Measurements from ENCODE around the gene OR6S1.

The OR6S1 gene, protein sequence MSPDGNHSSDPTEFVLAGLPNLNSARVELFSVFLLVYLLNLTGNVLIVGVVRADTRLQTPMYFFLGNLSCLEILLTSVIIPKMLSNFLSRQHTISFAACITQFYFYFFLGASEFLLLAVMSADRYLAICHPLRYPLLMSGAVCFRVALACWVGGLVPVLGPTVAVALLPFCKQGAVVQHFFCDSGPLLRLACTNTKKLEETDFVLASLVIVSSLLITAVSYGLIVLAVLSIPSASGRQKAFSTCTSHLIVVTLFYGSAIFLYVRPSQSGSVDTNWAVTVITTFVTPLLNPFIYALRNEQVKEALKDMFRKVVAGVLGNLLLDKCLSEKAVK

DNA sequence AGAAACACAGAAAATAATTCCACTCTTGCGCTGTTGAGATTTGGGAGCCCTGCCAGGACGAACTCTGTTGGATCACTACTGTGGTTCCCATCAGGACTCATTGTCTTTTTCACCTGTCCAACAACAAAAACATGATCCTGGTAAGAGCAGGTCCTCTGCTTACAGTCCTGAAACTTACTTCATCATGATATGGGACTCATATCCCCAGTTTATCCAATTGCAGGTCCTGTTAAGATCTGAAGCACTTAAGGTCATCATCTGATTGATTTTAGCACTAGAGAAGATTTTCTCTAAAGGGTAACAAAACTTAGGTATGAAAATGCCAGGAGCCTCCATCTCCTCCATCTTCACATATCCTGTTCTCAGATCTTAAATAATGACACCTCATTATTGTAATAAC lies at the start of gene OR6S1:
Gene OR6S1 (minus strand): TSS at position 101 of the 400 bp plus-strand sequence. CDS start 0 bp downstream, at position 101.
- Histone ChIP-seq H3K27ac (ENCODE audit: low read depth, low read length) (no peak within 1 kb of the TSS), H3K9ac (ENCODE audit: low read depth in 1 of 2, low read length in 2 of 2) (no peak within 1 kb of the TSS), H3K27me3 (ENCODE audit: control insufficient read depth in 1 of 2, insufficient read depth in 2 of 2, low read length in 2 of 2) (peaks cover 0 to 5% of the 10 kb centered on the region in 2 donors), H3K36me3 (ENCODE audit: control insufficient read depth in 1 of 2, insufficient read depth in 2 of 2, low read length in 2 of 2) (no peaks in the 10 kb centered on the region), H3K4me3 (ENCODE audit: low read depth in 1 of 2, low read length in 2 of 2) (no peak within 1 kb of the TSS), H3K9me3 (ENCODE audit: control insufficient read depth in 1 of 2, low read length in 2 of 2) (no peaks in the 10 kb centered on the region), H3K4me1 (ENCODE audit: control insufficient read depth in 1 of 2, insufficient read depth in 2 of 2, low read length in 2 of 2) (no peaks in the 10 kb centered on the region)

DNA sequence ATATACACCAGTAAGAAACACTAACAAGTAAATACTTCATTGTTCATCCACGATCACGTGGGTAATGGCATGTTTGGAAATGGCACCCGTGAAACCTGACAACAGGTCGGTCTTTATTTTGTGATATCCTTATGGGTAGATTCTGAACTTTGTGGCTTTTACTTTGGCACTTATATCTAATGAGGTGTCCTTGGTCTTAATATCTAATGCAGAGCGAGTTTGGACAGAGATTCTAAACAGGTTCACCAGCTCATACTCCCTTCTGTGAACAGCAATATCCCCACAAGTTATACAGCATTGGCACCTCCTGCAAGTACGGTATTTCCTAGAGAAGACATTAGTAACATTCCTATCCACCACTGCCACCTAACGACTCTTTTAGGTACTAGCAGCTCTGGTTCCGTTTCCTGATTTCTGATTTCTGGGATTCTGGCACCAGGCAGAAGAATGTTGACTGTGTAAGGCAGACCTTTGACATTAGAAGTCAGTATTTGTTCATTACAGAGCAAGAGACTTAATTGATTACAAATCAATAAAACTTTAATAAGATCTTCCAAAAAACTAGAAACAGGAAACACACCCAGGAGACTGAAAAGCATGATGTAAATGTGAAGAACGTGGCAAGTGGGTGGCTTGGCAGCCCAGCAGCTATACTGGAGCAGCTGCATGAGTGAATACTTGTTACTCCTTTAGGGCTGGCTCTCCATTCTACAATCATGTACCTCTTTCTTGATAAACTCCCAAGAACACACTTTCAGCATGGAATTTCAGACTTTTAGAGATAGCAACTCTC lies 49.6 kb upstream of the OR6S1 start:
- Histone ChIP-seq H3K27me3 (ENCODE audit: control insufficient read depth in 1 of 2, insufficient read depth in 2 of 2, low read length in 2 of 2) (no peaks in the 10 kb centered on the region), H3K9me3 (ENCODE audit: control insufficient read depth in 1 of 2, low read length in 2 of 2) (no peaks in the 10 kb centered on the region), H3K4me1 (ENCODE audit: control insufficient read depth in 1 of 2, insufficient read depth in 2 of 2, low read length in 2 of 2) (peaks cover 15 to 18% of the 10 kb centered on the region in 2 donors), H3K36me3 (ENCODE audit: control insufficient read depth in 1 of 2, insufficient read depth in 2 of 2, low read length in 2 of 2) (peaks cover 5 to 9% of the 10 kb centered on the region in 2 donors), H3K4me3 (ENCODE audit: low read depth in 1 of 2, low read length in 2 of 2) (no peak overlapping the region), H3K27ac (ENCODE audit: low read depth, low read length) (no peak overlapping the region), H3K9ac (ENCODE audit: low read depth in 1 of 2, low read length in 2 of 2) (no peak overlapping the region)

DNA sequence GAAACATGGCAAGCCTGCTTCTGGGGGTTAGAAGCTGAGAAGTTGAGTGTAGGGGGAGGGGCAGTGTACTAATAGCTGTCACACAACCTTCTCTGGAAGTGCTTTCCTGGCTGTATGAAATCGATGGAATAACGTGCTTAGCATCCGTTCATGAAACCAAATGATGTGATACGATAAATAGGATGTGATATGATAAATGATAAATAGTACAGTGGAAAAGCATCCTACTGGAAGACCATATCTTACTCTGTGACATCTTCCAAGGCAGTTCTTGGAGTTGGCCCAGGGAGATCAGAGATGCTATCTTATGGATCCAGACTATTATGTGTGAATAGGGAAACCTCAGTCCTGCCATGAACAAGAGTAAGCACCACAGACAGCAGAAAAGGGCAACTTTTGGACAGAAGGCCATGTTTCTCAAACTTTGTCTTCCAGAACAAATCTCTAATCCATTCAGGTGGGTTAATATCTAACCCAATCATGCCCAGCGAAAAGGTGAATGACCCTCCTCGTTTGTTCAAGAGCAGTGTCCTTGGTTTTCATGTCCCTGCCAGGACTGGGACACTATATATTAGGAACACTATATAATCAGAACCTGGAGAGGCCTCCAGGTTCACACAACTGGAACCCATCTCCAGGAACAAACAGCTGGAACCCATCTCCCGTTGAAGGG lies 46.8 kb upstream of the OR6S1 start, which contains the start of gene ANG:
Gene ANG (plus strand): TSS at position 598 of the 673 bp plus-strand sequence. CDS start 4,801 bp downstream, outside the sequence.
- H3K27ac ChIP-seq (ENCODE audit: low read depth, low read length) = peak within 1 kb of the TSS; percentile 48
- H3K9me3 ChIP-seq (ENCODE audit: control insufficient read depth in 1 of 2, low read length in 2 of 2) = no peaks in the 10 kb centered on the region
- H3K27me3 ChIP-seq (ENCODE audit: control insufficient read depth in 1 of 2, insufficient read depth in 2 of 2, low read length in 2 of 2) = no peaks in the 10 kb centered on the region
- peaks cover 20 to 29% of the 10 kb centered on the region in 2 donors for H3K4me1 ChIP-seq (ENCODE audit: control insufficient read depth in 1 of 2, insufficient read depth in 2 of 2, low read length in 2 of 2)
- H3K9ac ChIP-seq (ENCODE audit: low read depth in 1 of 2, low read length in 2 of 2) = peak within 1 kb of the TSS in 1 of 2 donors; percentile 59
- peaks cover 0 to 1% of the 10 kb centered on the region in 2 donors for H3K36me3 ChIP-seq (ENCODE audit: control insufficient read depth in 1 of 2, insufficient read depth in 2 of 2, low read length in 2 of 2)
- peak within 1 kb of the TSS in 1 of 2 donors; percentile 55 for H3K4me3 ChIP-seq (ENCODE audit: low read depth in 1 of 2, low read length in 2 of 2)

DNA sequence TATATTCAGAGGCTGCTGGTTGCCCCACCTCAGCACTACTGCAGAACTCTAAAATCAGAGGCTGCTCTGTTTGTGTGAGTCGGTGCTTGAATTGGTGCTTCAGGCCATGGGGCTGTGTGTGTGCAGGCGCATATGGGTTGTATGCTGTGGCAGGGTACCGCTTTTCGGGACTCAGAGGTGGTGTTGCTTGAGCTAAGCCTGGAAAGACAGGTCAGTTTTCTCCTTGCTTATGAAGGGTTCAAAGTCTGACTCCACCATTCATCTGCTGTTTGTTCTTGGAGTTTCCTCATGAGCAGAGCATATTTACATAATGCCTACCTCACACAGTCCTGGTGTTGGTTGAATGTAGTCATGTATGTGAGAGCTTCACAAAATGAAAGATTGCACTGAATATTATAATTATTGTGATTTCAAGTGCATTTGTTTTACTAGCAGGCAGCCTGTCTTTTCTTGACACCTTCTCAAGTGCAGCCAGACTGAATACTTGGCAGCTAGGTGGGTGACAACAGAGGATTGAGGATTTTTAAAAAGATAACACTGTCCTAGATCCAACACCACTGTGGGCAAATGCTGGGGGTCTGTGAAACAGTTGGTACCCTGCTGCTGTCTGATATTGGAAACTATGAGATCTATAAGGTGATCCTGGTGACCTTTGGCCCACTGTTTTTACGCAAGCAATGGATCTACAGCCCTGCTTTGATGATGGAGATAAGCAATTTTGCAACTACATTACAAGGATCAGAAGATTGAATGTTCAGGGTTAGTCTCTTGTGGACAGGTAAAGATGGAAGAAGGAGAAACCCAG lies 46.1 kb upstream of the OR6S1 start:
- Histone ChIP-seq H3K27me3 (ENCODE audit: control insufficient read depth in 1 of 2, insufficient read depth in 2 of 2, low read length in 2 of 2) (no peaks in the 10 kb centered on the region), H3K27ac (ENCODE audit: low read depth, low read length) (peak overlapping the region; percentile 68), H3K4me1 (ENCODE audit: control insufficient read depth in 1 of 2, insufficient read depth in 2 of 2, low read length in 2 of 2) (peaks cover 20 to 29% of the 10 kb centered on the region in 2 donors), H3K4me3 (ENCODE audit: low read depth in 1 of 2, low read length in 2 of 2) (peak overlapping the region; percentile 38 to 55), H3K9ac (ENCODE audit: low read depth in 1 of 2, low read length in 2 of 2) (peak overlapping the region; percentile 32 to 59), H3K9me3 (ENCODE audit: control insufficient read depth in 1 of 2, low read length in 2 of 2) (no peaks in the 10 kb centered on the region), H3K36me3 (ENCODE audit: control insufficient read depth in 1 of 2, insufficient read depth in 2 of 2, low read length in 2 of 2) (no peaks in the 10 kb centered on the region)

DNA sequence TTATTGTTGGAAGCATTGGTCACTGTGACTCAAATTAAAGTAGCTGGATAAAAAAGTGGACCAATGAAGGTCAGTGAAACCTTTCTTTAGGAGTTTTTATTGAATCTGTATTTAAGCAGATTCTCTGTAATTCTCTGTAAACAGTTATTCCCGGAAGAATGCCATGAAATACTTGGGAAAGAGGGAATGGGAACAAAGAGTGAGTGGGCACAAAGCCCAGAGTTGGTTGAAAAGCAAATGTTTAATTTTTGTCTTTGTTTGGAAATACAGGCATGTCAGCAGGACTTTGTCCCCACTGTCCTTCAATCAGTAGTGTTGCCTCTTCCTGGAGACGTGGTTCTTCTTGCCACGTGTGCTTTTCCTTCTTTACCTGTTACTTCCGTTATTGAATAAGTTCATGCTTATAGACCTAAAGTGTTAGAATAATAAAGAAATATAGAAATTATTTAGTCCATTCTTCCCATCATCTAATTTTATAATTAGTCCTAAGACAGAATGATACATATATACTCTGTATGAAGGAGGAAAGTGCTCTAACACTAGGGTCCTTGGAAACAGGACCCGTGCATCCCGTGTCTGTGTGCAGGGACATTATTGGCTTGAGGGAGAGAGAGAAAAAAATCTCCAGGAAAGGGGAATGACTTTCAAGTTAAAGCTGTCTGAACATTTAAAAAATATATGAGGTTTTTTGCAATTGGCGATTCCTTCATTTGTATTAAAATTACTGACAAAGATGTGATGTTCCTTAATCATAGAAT lies 45.1 kb upstream of the OR6S1 start:
- H3K4me3 ChIP-seq (ENCODE audit: low read depth in 1 of 2, low read length in 2 of 2) = peak overlapping the region; percentile 38 to 55
- no peaks in the 10 kb centered on the region for H3K27me3 ChIP-seq (ENCODE audit: control insufficient read depth in 1 of 2, insufficient read depth in 2 of 2, low read length in 2 of 2)
- H3K4me1 ChIP-seq (ENCODE audit: control insufficient read depth in 1 of 2, insufficient read depth in 2 of 2, low read length in 2 of 2) = peaks cover 27 to 35% of the 10 kb centered on the region in 2 donors
- H3K27ac ChIP-seq (ENCODE audit: low read depth, low read length) = peak overlapping the region; percentile 68
- peak overlapping the region; percentile 44 to 59 for H3K9ac ChIP-seq (ENCODE audit: low read depth in 1 of 2, low read length in 2 of 2)
- H3K9me3 ChIP-seq (ENCODE audit: control insufficient read depth in 1 of 2, low read length in 2 of 2) = no peaks in the 10 kb centered on the region
- no peaks in the 10 kb centered on the region for H3K36me3 ChIP-seq (ENCODE audit: control insufficient read depth in 1 of 2, insufficient read depth in 2 of 2, low read length in 2 of 2)

DNA sequence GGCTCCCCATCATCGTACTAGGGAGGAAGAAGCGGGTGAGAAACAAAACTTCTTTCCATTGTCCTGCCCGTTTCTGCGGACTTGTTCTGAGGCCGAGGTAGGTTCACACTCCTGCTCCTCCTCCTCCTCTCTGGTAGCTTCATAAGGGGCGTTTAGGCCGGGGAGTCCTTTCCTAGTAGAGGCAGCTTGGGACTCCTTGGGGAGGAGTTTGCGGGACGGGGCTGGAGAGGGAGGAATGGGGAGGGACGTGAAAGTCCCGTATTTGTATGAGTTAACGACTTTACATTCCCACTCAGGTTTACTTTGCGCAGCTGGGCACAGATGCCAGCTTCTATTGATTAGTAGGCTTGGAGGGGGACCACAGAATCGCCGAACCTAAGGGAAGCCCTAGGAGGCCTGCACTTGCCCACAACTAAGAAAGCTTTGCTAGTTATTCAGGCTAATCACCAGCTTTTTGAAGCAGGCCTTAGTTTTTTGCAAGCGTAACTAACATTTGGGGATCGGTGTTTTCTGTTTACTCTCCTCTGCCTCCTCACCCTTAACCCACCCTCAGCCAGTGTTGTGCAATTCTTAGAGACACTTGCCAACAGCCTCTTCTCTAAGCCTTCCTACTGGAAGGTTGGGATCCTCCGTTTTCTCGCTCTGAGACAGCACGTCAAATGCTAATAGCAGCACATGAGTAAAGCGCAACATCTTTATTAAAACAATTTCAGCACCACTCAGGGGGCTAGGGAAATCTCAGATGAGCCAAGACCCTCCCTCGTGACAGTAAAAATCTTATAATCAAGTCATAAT lies 43.4 kb upstream of the OR6S1 start:
- peaks cover 43 to 51% of the 10 kb centered on the region in 2 donors for H3K4me1 ChIP-seq (ENCODE audit: control insufficient read depth in 1 of 2, insufficient read depth in 2 of 2, low read length in 2 of 2)
- H3K27me3 ChIP-seq (ENCODE audit: control insufficient read depth in 1 of 2, insufficient read depth in 2 of 2, low read length in 2 of 2) = no peaks in the 10 kb centered on the region
- H3K9ac ChIP-seq (ENCODE audit: low read depth in 1 of 2, low read length in 2 of 2) = peak overlapping the region; percentile 97 to 99
- peak overlapping the region; percentile 99 for H3K27ac ChIP-seq (ENCODE audit: low read depth, low read length)
- peak overlapping the region; percentile 90 to 92 for H3K4me3 ChIP-seq (ENCODE audit: low read depth in 1 of 2, low read length in 2 of 2)
- no peaks in the 10 kb centered on the region for H3K9me3 ChIP-seq (ENCODE audit: control insufficient read depth in 1 of 2, low read length in 2 of 2)
- no peaks in the 10 kb centered on the region for H3K36me3 ChIP-seq (ENCODE audit: control insufficient read depth in 1 of 2, insufficient read depth in 2 of 2, low read length in 2 of 2)

DNA sequence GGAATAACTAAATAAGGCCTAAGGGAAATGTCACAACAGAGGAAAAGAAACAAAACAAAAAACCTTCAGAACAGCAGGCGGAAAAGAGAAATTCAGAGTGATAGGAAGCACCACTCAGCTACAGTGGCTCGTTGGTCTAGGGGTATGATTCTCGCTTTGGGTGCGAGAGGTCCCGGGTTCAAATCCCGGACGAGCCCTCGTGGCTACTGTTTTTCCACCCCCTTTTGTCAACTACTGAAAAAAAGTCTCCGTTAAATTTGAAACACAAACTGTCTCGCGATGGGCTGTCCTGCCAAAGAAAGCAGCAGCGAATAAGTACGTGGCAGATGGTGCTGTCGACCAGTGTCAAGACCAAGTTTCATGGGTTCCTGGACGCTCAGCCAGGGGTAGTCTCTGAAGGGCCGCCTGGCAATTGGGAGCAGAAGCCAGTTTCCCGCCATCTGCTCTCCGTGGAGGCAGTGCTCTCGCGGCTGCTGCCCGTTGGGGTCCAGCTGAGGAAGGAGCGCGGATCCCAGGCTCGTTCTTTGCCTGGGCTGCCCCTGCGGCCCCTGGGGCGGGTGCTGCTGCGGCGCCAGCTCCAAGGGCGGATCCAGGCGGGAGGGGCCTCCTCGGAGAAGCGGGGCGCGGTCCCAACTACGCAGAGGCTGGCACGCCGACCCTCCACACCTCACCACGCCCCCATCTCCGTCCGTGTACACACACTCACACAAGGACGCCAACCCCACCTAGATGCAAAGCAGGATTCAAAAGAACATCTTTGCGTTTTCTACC lies 42.6 kb upstream of the OR6S1 start, which contains the start of gene RNASE4:
Gene RNASE4 (plus strand): TSS at position 670 of the 771 bp plus-strand sequence. CDS start 14,812 bp downstream, outside the sequence.
- H3K9ac ChIP-seq (ENCODE audit: low read depth in 1 of 2, low read length in 2 of 2) = peak within 1 kb of the TSS; percentile 97 to 99
- H3K27ac ChIP-seq (ENCODE audit: low read depth, low read length) = peak within 1 kb of the TSS; percentile 99
- H3K4me1 ChIP-seq (ENCODE audit: control insufficient read depth in 1 of 2, insufficient read depth in 2 of 2, low read length in 2 of 2) = peaks cover 43 to 54% of the 10 kb centered on the region in 2 donors
- no peaks in the 10 kb centered on the region for H3K9me3 ChIP-seq (ENCODE audit: control insufficient read depth in 1 of 2, low read length in 2 of 2)
- no peaks in the 10 kb centered on the region for H3K36me3 ChIP-seq (ENCODE audit: control insufficient read depth in 1 of 2, insufficient read depth in 2 of 2, low read length in 2 of 2)
- no peaks in the 10 kb centered on the region for H3K27me3 ChIP-seq (ENCODE audit: control insufficient read depth in 1 of 2, insufficient read depth in 2 of 2, low read length in 2 of 2)
- H3K4me3 ChIP-seq (ENCODE audit: low read depth in 1 of 2, low read length in 2 of 2) = peak within 1 kb of the TSS; percentile 90 to 92

All from duodenal mucosa (tissue), 2 donors.